Measurements from ENCODE around the gene ITGA5. TPM values are rescaled to one million over a fixed set of nuclear protein-coding genes. Genes with fewer than 3 reads are reported as not detected.

ITGA5 gene
- polyA plus RNA-seq, 1 donor (not counting 4 experiments of a cell fraction or from before 2014, with no cell fraction given): 47.9 TPM

DNA sequence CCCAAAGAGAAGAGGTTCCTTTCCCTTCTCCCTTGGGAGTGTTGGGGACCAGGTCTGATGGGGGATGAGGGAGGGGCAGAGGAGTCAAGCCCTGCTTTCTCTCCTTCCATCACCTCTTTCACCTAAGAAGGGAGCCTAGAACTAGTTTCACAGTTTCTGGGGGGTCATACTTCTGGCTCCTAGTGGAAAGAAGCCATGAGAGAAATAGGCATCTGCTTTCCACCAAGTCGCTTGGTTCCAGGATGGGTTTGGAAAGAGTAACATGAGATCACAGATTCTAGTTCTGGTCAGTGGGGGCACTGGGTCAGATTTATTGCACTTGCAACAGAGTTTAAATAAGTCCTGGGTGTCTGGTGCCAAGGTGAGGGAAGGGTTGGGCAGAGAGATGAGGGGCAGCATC, 24.1 kb downstream of the ITGA5 start:
- FAIRE-seq (no peak), DNase-seq (ENCODE audit: low read depth, low spot score) (no peak)
- Histone ChIP-seq H3K4me2 (ENCODE audit: control insufficient read depth, extremely low read depth, insufficient read depth, low read depth, low read length) (no peak overlapping the region), H3K9me3 (ENCODE audit: control insufficient read depth, low read depth, low read length) (no peaks in the 10 kb centered on the region), H3K4me1 (ENCODE audit: control insufficient read depth, extremely low read depth, insufficient read depth, low read length) (peaks cover 33% of the 10 kb centered on the region), H2AFZ (ENCODE audit: control insufficient read depth, low read length) (no peak overlapping the region), H3K27me3 (ENCODE audit: control insufficient read depth, extremely low read depth, insufficient read depth, low read length) (no peaks in the 10 kb centered on the region), H3K36me3 (ENCODE audit: control insufficient read depth in 2 of 2, extremely low read depth in 1 of 2, insufficient read depth in 2 of 2, low read length in 2 of 2) (peaks cover 33 to 47% of the 10 kb centered on the region in 2 experiments), H3K4me3 (ENCODE audit: control insufficient read depth in 2 of 3, extremely low read depth in 1 of 3, insufficient read depth in 2 of 3, low read depth in 1 of 3, low read length in 3 of 3) (no peak overlapping the region), H3K79me2 (ENCODE audit: control insufficient read depth, insufficient read depth, low read length) (peaks cover 8% of the 10 kb centered on the region), H3K9ac (ENCODE audit: control insufficient read depth, extremely low read depth, insufficient read depth, low read length) (no peak overlapping the region), H4K20me1 (ENCODE audit: control insufficient read depth, extremely low read depth, insufficient read depth, low read length) (no peaks in the 10 kb centered on the region), H3K9me1 (ENCODE audit: control insufficient read depth, extremely low read depth, insufficient read depth, low read length) (no peaks in the 10 kb centered on the region), H3K27ac (ENCODE audit: control insufficient read depth, insufficient read depth, low read length) (no peak overlapping the region)
- dilution Hi-C loops (cut with MboI; ENCODE audit: extremely low pct_ligation_motif_present, low sequenced_read_pairs): no loop called here
- TF ChIP-seq CTCF (optimal IDR thresholded peaks at IDR 0.05 in 1 of 3, IDR thresholded peaks at IDR 0.05 in 1 of 3, conservative IDR thresholded peaks at IDR 0.05 in 1 of 3; ENCODE audit: extremely low read depth in 1 of 3, insufficient read depth in 2 of 3, low read length in 3 of 3) (no peak), EZH2 (IDR thresholded peaks at IDR 0.05; ENCODE audit: low read length) (no peak)

DNA sequence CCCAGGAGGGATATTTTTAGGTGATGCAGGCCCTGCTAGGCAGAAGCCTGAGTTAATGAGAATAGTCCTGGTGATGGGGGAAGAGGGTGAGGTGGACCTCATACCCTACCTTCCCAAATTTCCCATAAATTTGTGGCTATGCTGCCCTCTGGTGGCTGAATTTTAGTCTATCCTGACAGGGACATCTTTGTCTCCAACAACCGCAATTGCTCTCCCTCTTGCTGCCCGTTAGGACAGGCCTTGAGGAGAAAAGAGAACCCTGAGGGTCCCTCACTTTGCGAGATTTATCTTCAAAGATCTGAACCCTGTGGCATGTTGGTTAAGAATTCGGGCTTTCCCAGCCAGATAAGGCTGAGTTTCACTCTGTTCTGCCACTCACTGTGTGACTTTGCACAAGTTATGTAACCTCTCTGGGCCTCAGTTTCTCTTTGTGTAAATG, 24.8 kb downstream of the ITGA5 start:
- Histone ChIP-seq H3K36me3 (ENCODE audit: control insufficient read depth in 2 of 2, extremely low read depth in 1 of 2, insufficient read depth in 2 of 2, low read length in 2 of 2) (peaks cover 28 to 47% of the 10 kb centered on the region in 2 experiments), H3K27ac (ENCODE audit: control insufficient read depth, insufficient read depth, low read length) (no peak overlapping the region), H3K4me3 (ENCODE audit: control insufficient read depth in 2 of 3, extremely low read depth in 1 of 3, insufficient read depth in 2 of 3, low read depth in 1 of 3, low read length in 3 of 3) (no peak overlapping the region), H3K9me1 (ENCODE audit: control insufficient read depth, extremely low read depth, insufficient read depth, low read length) (no peaks in the 10 kb centered on the region), H3K9me3 (ENCODE audit: control insufficient read depth, low read depth, low read length) (no peaks in the 10 kb centered on the region), H3K4me1 (ENCODE audit: control insufficient read depth, extremely low read depth, insufficient read depth, low read length) (peaks cover 40% of the 10 kb centered on the region), H2AFZ (ENCODE audit: control insufficient read depth, low read length) (no peak overlapping the region), H3K79me2 (ENCODE audit: control insufficient read depth, insufficient read depth, low read length) (peaks cover 15% of the 10 kb centered on the region), H3K4me2 (ENCODE audit: control insufficient read depth, extremely low read depth, insufficient read depth, low read depth, low read length) (no peak overlapping the region), H3K9ac (ENCODE audit: control insufficient read depth, extremely low read depth, insufficient read depth, low read length) (no peak overlapping the region), H3K27me3 (ENCODE audit: control insufficient read depth, extremely low read depth, insufficient read depth, low read length) (no peaks in the 10 kb centered on the region), H4K20me1 (ENCODE audit: control insufficient read depth, extremely low read depth, insufficient read depth, low read length) (no peaks in the 10 kb centered on the region)
- dilution Hi-C loops (cut with MboI; ENCODE audit: extremely low pct_ligation_motif_present, low sequenced_read_pairs): no loop called here
- DNase-seq (ENCODE audit: low read depth, low spot score): no peak
- peak; percentile 36 for FAIRE-seq
- no peak for TF ChIP-seq EZH2 (IDR thresholded peaks at IDR 0.05; ENCODE audit: low read length)
- TF ChIP-seq CTCF (optimal IDR thresholded peaks at IDR 0.05 in 1 of 3, IDR thresholded peaks at IDR 0.05 in 1 of 3, conservative IDR thresholded peaks at IDR 0.05 in 1 of 3; ENCODE audit: extremely low read depth in 1 of 3, insufficient read depth in 2 of 3, low read length in 3 of 3): peak; percentile 48 to 84 (median 80)
